HepG2 (cell line): ENCODE data around the gene TTC23.

Experiments used
- MEIS2 ChIP-seq: sonication (generic); formaldehyde crosslinking; IDR thresholded peaks from 2 replicates; pipeline ENCODE4 v1.9.0; 2021; ENCODE audit warnings: mild to moderate bottlenecking, missing genetic modification reagents
- POLR2A ChIP-seq, 2 experiments: IDR thresholded peaks; 2 replicates each; pipeline ENCODE4 v1.6.1; 2011; ENCODE audit warnings: low read depth in 2 of 2, low read length in 2 of 2, mild to moderate bottlenecking in 1 of 2, moderate library complexity in 1 of 2; ENCODE audit not compliant: insufficient read depth in 1 of 2
- POLR2AphosphoS5 ChIP-seq: IDR thresholded peaks from 2 replicates; pipeline ENCODE4 v1.6.1; 2012; ENCODE audit warnings: low read depth, low read length
- TAF1 ChIP-seq: sonication (generic); formaldehyde crosslinking; IDR thresholded peaks from 2 replicates; pipeline ENCODE4 v1.4.0; 2020; ENCODE audit warnings: missing genetic modification reagents
- ZNF501 ChIP-seq: sonication (generic); formaldehyde crosslinking; IDR thresholded peaks from 2 replicates; pipeline ENCODE4 v1.5.1; 2020; ENCODE audit warnings: mild to moderate bottlenecking, moderate library complexity, missing genetic modification reagents
- TF ChIP-seq, protein P1 (sequence below): sonication (generic); formaldehyde crosslinking; IDR thresholded peaks from 2 replicates; pipeline ENCODE4 v1.4.0; 2020; ENCODE audit warnings: mild to moderate bottlenecking, missing genetic modification reagents
- TF ChIP-seq, protein P2 (sequence below): sonication (generic); formaldehyde crosslinking; IDR thresholded peaks from 2 replicates; pipeline ENCODE4 v1.5.0; 2020; ENCODE audit warnings: missing genetic modification reagents

DNA sequence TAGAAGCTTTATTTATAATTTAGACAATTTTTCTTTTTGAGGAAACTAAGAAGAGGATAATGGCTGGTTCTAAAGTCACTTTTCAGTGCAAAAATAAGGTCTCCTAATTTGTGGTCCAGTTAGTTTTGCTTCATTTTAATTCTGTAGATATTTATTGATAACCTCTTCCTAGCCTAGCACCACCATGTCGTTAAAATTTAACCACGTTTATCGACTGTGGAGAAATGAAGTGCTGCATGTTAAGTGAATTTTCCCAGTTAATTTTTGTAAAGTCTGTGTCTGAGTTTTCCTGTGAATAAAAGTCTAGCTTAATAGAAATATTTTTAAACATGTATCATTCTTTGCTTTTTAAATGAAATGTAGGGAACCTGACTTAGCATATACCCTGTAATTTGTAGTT, 18.6 kb upstream of the TTC23 start:
- no peak for TF ChIP-seq TAF1 (CRISPR knock-in tag)
- TF ChIP-seq, protein P1, sequence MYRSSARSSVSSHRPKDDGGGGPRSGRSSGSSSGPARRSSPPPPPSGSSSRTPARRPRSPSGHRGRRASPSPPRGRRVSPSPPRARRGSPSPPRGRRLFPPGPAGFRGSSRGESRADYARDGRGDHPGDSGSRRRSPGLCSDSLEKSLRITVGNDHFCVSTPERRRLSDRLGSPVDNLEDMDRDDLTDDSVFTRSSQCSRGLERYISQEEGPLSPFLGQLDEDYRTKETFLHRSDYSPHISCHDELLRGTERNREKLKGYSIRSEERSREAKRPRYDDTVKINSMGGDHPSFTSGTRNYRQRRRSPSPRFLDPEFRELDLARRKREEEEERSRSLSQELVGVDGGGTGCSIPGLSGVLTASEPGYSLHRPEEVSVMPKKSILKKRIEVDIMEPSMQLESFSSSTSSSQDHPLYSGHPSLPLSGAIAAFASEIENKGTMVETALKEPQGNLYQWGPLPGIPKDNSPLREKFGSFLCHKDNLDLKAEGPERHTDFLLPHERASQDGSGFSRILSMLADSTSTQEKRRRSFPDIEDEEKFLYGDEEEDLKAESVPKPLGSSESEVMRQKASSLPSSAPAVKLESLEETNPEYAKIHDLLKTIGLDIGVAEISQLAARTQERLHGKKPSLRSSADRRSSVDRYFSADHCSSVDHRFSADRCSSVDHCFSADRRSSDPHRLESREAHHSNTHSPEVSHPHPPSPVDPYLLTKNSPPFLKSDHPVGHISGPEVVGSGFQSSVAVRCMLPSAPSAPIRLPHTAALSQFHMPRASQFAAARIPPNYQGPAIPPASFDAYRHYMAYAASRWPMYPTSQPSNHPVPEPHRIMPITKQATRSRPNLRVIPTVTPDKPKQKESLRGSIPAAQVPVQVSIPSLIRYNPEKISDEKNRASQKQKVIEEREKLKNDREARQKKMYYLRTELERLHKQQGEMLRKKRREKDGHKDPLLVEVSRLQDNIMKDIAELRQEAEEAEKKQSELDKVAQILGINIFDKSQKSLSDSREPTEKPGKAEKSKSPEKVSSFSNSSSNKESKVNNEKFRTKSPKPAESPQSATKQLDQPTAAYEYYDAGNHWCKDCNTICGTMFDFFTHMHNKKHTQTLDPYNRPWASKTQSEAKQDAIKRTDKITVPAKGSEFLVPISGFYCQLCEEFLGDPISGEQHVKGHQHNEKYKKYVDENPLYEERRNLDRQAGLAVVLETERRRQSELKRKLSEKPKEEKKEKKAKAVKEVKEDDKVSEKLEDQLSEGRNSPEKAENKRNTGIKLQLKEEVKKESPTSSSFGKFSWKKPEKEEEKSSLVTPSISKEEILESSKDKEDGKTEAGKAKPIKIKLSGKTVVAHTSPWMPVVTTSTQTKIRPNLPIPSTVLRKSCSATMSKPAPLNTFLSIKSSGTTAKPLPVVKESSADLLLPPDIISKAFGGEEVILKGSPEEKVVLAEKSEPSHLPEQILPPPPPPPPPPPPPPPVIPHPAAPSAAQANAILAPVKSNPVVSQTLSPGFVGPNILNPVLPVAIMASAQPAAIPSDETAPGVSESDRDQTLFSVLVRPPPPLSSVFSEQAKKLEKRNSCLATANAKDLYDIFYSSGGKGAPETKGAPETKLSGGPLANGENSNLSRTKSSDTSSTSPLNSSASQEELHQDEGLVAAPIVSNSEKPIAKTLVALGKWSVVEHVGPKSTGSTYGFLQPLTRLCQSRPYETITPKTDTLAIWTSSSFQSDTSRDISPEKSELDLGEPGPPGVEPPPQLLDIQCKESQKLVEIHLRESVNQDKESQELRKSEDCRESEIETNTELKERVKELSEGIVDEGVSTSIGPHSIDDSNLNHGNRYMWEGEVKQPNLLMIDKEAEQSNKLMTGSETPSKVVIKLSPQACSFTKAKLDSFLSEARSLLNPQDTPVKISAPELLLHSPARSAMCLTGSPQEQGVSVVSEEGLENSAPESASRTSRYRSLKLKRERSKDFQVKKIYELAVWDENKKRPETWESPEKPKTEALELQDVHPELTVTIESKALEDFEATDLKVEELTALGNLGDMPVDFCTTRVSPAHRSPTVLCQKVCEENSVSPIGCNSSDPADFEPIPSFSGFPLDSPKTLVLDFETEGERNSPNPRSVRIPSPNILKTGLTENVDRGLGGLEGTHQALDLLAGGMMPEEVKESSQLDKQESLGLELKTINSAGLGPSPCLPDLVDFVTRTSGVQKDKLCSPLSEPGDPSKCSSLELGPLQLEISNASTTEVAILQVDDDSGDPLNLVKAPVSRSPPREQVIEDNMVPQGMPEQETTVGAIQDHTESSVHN (CRISPR knock-in tag) = no peak
- TF ChIP-seq, protein P2, sequence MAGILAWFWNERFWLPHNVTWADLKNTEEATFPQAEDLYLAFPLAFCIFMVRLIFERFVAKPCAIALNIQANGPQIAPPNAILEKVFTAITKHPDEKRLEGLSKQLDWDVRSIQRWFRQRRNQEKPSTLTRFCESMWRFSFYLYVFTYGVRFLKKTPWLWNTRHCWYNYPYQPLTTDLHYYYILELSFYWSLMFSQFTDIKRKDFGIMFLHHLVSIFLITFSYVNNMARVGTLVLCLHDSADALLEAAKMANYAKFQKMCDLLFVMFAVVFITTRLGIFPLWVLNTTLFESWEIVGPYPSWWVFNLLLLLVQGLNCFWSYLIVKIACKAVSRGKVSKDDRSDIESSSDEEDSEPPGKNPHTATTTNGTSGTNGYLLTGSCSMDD (CRISPR knock-in tag) = no peak
- TF ChIP-seq ZNF501 (CRISPR knock-in tag) = no peak
- TF ChIP-seq POLR2A (IDR thresholded peaks at IDR 0.05; ENCODE audit: insufficient read depth in 1 of 2, low read depth in 2 of 2, low read length in 2 of 2) = no peak
- TF ChIP-seq MEIS2 (CRISPR knock-in tag) = no peak
- no peak for TF ChIP-seq POLR2AphosphoS5
